HG03103 (cell line): Measurements from ENCODE around the gene NXN.
"Not testable (repeated sequence)": the region's sequence is repeated elsewhere in the genome, so short reads cannot be mapped to it uniquely, and the experiment has no call there.

Experiments used
- ATAC-seq: cut with Tn5 transposase; IDR thresholded peaks from one replicate; pipeline ENCODE4 v1.9.1; 2021; ENCODE audit warnings: low read depth; ENCODE audit not compliant: unreplicated experiment

NXN gene

GRCh38 chr17:896953-897661 is 82.5 kb downstream of the NXN start:
- no peak for ATAC-seq

GRCh38 chr17:896454-896853 is 83.1 kb downstream of the NXN start:
- ATAC-seq = no peak

GRCh38 chr17:892958-893357 is 86.6 kb downstream of the NXN start:
- no peak for ATAC-seq

- no peak for ATAC-seq
These were observed 90.6 kb downstream of the NXN start for GRCh38 chr17:888998-889441.

GRCh38 chr17:887551-888209 is 91.9 kb downstream of the NXN start:
- no peak for ATAC-seq

- no peak for ATAC-seq
These were observed 93.5 kb downstream of the NXN start for GRCh38 chr17:885971-886571.

- no peak for ATAC-seq
These were observed 96.0 kb downstream of the NXN start for GRCh38 chr17:883586-883962.

- no peak for ATAC-seq
These were observed 96.6 kb downstream of the NXN start for GRCh38 chr17:882827-883585.

GRCh38 chr17:881778-882177 is 97.8 kb downstream of the NXN start:
- no peak for ATAC-seq

GRCh38 chr17:880443-881269 is 98.9 kb downstream of the NXN start:
- no peak for ATAC-seq

GRCh38 chr17:879546-880442 is 99.8 kb downstream of the NXN start:
- no peak for ATAC-seq

GRCh38 chr17:877630-878029 is 101.9 kb downstream of the NXN start:
- no peak for ATAC-seq

- no peak for ATAC-seq
These were observed 103.3 kb downstream of the NXN start for GRCh38 chr17:876272-876671.

- not testable (repeated sequence) for ATAC-seq
These were observed 105.0 kb downstream of the NXN start for GRCh38 chr17:874590-874989.

GRCh38 chr17:872855-873254 is 106.7 kb downstream of the NXN start:
- ATAC-seq = no peak

- ATAC-seq = no peak
These were observed 107.6 kb downstream of the NXN start for GRCh38 chr17:871751-872519.

- no peak for ATAC-seq
These were observed 109.7 kb downstream of the NXN start for GRCh38 chr17:869567-870525.
